M059J (cell line): ENCODE data around the gene CDH4. TPM values are rescaled to one million over a fixed set of nuclear protein-coding genes. Genes with fewer than 3 reads are reported as not detected.
A peak's percentile ranks its signal among the peaks of the same experiment; 100 is the strongest.

ENCODE experiments used
- DNase-seq: peaks from one replicate; pipeline ENCODE4 v3.0.0-alpha.2; 2012; ENCODE audit warnings: low read depth
- total RNA-seq: library from RNA; depleted of rRNA; stranded (reverse); fragments of >200 nt; shearing (Covaris generic); gene quantifications from 2 replicates; pipeline ENCODE4 v1.2.3, GENCODE V29; 2014; rRNA removed

Gene CDH4
- total RNA-seq, result 3.5 and 7.8 TPM in 2 replicates

DNA sequence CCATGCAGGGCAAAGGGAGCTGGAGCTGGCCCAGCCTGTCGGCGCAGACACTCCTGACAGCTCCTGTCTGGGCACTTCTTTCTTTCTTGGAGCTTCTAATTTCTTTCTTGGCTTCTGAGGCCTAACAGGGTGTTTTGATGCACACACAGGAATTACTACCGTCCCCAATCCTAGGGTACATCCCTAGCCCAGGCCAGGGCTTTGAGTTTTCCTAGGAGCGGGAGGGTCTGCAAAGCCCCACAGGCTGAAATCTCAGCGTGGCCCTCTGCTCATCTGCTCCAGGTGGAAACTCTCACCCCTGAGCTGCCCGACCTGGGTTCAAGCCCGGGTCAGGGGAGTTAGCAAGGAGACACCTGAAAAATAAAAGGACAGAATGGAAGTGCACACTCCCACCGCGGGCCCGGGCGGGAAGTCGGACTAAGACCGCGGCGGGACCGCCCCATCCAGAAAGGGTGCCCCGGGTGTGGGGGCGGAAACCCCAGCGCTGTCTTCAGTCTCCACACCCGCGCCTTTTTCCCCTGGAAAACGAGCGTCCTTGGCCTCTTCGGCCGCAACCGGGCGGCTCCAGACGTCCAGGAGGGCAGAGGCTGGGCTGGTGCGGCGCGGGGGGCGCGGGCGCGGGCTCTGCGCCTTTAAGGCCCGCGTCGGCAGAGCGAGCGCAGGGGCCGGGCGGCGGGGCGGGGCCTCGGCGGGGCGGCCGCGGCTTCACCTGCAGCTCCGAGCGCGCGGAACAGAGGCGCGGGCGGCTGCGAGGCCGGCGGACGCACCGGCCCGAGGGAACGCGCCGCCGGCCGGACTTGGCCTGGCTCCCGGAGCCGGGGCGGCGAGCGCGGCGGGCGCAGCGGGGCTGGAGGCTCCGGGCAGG is at the start of gene CDH4:
CDH4 (plus strand) TSS at position 733 of the 865 bp plus-strand sequence.
- DNase-seq, result peak; percentile 32

DNA sequence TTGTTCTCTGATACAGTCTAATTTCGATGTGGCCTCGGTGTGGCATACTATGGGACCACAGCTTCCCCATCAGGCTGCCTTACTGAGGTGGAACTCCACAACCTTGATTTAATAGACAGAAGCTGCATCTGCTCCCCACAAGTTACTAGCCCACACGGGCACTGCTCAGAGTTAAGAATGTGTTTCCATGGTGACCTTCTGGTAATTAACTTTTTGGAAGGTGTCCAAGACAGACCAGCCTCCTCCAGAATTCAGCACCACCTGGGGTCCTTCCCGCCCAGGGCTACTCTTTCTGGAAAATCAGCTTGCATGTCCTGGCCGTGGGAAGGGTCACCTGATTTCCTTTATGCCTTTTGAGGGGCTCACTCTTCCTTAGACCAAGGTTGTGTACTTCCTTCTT is 48.7 kb upstream of the CDH4 start:
- DNase-seq, result no peak

DNA sequence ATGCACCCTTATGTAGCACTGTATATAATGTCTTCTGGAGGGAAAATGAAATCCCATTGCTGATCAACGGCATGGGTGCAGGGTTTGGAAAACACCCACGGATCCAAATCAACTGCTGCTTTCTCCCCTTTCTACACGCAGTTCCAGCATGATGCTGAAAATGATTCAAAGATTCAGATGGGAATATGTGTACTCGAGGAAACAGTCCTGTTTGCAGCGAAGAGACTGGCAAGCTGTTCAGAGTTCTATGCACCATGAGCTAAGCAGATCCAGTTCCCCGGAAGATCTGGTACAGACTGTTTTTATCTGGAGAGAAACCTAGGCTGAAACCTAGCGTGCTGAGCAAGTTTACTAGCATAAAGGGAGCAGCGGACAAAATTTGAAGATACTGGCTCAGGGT is 47.9 kb upstream of the CDH4 start:
- no peak for DNase-seq

GRCh38 chr20:61205769-61206168 is 46.3 kb upstream of the CDH4 start:
- peak; percentile 66 for DNase-seq

- no peak for DNase-seq
These were observed 41.2 kb upstream of the CDH4 start for GRCh38 chr20:61210862-61211261.

- DNase-seq, result no peak
These were observed 34.2 kb upstream of the CDH4 start for GRCh38 chr20:61217848-61218247.

DNA sequence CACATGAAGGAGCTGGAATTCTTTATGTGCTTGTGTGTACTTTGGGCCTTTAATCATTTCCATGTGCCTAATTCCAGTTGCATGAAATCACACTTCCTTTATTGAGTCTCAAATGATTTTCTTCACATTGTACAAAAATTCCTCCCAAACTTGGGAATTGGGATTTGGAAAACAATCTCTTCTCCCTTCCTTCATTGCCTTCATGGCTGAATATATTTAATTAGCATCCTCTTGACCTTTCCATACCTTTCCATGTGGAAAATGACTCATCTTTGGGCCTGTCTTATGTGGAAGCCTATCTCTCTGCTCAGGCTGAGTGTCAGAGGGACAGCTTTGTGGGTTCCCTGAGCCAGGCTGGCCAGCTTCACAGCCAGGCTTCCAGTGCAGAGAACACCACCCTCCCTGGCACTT is 33.0 kb upstream of the CDH4 start:
- peak; percentile 47 for DNase-seq

DNA sequence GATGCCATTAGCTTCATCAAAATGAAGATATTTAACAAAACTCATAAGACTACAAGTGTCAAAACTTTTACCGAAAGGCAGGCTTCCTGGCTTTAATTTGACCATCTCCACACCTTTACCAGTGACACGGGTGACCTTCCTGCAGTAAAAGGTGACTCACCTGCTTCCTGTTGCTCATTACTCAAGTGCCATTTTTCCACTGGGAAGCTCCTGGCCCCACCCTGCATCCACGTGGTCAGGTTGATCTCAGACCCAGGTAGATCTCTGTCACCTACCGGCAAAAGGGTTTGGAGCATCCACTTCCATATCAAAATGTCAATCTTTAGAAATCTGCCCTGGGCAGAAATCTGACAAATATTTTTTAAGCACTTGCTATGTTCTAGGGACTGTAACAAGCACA is 31.9 kb upstream of the CDH4 start:
- DNase-seq, result peak; percentile 27

- no peak for DNase-seq
These were observed 31.3 kb upstream of the CDH4 start for GRCh38 chr20:61220626-61221325.

- no peak for DNase-seq
These were observed 29.4 kb upstream of the CDH4 start for GRCh38 chr20:61222699-61223098.

DNA sequence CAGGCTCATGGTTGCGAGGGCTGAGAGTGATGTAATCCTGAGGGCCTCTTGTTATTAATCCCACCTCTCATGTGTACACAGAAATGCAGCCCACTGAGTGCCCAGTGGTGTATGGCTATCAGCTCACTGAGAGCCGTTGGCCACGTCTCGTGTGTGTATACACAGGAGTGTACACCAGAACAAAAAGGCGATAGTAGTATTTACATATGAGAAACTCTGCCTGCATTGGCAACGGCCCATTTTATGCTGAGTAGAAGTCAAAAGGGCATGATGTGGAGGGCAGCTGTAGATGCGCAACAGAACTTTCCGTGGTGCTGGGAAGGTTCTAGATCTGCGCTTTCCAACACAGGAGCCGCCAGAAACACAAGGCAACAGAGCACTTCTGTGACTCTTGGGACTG is 28.9 kb upstream of the CDH4 start:
- no peak for DNase-seq

- DNase-seq, result peak; percentile 16
These were observed 21.9 kb upstream of the CDH4 start for GRCh38 chr20:61230166-61230565.

GRCh38 chr20:61233590-61233989 is 18.5 kb upstream of the CDH4 start:
- DNase-seq, result no peak

DNA sequence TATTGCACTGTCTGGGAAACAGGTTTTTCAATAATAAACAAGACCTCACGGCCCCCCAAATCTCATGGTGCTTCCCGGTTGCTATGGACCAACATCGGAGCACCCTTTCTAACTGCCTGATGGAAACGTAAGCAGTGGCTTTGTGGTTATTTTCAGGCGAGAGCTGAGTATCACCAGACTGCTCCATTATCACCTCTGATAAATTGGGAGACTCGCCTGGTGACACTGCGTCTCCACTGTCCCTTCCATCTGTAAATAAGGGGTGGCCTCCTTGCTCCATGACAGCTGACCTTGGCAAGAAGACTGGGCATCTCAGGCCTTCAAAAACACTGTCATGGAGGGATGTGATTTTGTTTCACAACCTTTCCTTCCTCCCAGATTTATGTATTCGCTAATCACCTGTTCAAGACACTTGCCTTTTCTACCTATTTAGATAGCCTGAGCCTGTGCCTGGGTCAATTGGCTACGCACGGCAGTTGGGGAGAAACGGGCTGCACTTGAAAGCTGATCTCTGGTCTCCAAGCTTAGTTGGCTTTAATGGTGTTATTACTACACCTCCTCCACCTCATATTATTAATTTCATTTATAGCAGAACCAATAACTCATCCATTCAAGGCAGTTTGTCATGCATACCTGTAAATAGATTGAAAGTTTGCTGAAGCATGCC is 17.7 kb upstream of the CDH4 start:
- no peak for DNase-seq

DNA sequence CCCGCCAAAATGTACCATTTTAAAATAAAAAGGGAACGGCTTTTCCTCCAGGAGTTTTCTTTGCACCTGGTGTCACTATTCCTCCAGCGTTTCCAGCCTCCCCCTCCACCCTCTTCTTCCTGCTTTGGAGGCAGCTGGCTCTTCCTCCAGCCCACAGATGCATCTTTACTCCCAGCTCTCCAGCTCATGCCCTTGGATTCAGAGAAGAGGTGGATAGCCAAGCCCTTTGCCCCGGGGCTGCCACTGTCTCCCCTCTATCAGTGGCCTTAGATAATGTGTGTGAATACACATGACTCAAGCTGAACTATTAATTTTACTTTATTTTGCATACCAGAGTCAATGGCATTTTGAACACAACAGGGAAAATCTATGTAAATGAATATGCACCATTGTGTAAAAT is 15.3 kb upstream of the CDH4 start:
- no peak for DNase-seq

- no peak for DNase-seq
These were observed 13.2 kb upstream of the CDH4 start for GRCh38 chr20:61238813-61239212.

- DNase-seq, result no peak
These were observed 11.2 kb upstream of the CDH4 start for GRCh38 chr20:61240814-61241213.

DNA sequence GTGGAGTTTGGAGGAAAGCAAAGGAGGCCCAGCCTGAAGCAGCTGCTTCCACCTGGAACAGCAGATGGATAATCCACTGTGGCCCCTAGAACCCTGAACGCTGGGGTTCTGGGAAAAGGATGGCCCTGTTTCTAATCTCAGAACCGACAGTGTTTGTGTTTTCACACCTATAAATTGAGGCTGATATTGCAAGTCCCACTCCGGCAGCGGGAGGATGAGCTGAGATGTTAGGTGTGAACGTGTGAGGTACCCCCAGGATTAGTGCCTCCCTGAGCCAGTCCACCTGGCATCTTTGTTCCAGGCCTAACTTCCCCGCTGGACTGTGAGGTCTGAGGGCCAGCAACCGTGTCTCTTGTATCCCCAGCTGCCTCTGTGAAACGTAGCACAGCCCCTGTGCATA is 7.8 kb upstream of the CDH4 start:
- no peak for DNase-seq

DNA sequence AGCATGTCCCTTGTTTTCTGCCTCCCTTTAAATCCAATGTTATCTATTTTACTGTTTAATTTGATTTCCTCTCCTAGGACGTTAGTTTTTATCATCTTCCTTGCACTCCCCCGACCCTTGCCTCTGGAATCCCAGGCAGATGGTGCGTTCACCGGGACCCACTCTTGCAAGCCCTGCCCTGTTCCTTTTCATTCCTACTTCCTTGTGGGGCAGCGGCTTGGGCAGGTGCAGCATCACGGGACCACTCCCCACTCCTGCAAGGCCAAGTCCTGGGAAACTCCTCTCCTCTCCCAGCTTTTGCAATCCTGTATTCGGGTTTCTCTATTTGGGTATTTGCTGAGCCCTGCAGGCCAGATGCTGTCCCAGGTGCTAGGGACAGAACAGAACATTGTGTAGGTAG is 5.8 kb upstream of the CDH4 start:
- DNase-seq, result no peak

- DNase-seq, result no peak
These were observed 2.4 kb upstream of the CDH4 start for GRCh38 chr20:61249626-61250025.

- DNase-seq, result peak; percentile 42
These were observed 671 bp downstream of the CDH4 start for GRCh38 chr20:61252601-61253263.

DNA sequence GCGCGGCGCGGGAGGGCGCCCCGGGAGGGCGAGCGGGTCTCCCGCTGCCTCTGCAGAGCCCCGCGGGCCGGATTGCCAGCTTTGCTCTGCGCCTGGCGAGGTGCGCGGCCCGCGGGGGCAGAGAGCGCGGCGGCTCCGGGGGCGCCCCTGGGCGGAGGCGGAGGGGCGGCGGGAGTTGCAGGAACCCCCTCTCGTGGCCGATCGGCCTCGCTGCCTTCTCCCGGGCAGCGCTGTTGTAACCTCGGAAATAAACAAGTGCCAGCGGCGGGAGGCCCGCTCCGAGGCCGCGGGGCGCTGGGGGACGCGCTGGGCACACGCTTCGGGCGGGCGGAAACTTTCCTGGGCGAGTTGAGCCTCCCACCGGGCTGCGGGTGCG is 1.2 kb downstream of the CDH4 start:
- DNase-seq, result peak; percentile 49
